H1 (cell line): ENCODE results near the gene RNF5. TPM values are rescaled to one million over a fixed set of nuclear protein-coding genes. Genes with fewer than 3 reads are reported as not detected.

Experiments
- CTCF ChIA-PET: fragments of 300-600 bp; sonication (Branson Sonifier 250); formaldehyde crosslinking; loops from one replicate; lab custom pipeline; 2021; ENCODE audit not compliant: partially characterized antibody; lab: Charles Lee
- POLR2A ChIA-PET: fragments of 300-600 bp; sonication (Branson Sonifier 250); formaldehyde crosslinking; loops from one replicate; lab custom pipeline; 2021; ENCODE audit warnings: inconsistent platforms; ENCODE audit not compliant: partially characterized antibody; lab: Charles Lee
- DNase-seq, 2 experiments: peaks; one replicate each; pipeline versions ENCODE4 v3.0.0 to v3.0.0-alpha.2; 2010 to 2022; ENCODE audit warnings: low spot score in 2 of 2, low read depth in 1 of 2, mixed read lengths in 1 of 2
- FAIRE-seq: peaks from 2 replicates; lab custom pipeline; 2011; peaks lifted over from hg19 to GRCh38; lab: Jason Lieb, UNC
- H2AFZ ChIP-seq: 2 replicates; pipeline ENCODE4 v1.8.1; 2012; ENCODE audit warnings: low read length, inconsistent platforms
- H2AK5ac ChIP-seq: 2 replicates; pipeline ENCODE4 v1.6.1; 2013; ENCODE audit warnings: low read depth, low read length
- H2BK120ac ChIP-seq: replicated peaks from 2 replicates; pipeline ENCODE3; 2013; ENCODE audit warnings: low read depth, low read length, inconsistent platforms
- H2BK12ac ChIP-seq: 2 replicates; pipeline ENCODE4 v1.6.1; 2013; ENCODE audit warnings: low read depth, low read length
- H2BK15ac ChIP-seq: 2 replicates; pipeline ENCODE4 v1.6.1; 2013; ENCODE audit warnings: low read length
- H2BK20ac ChIP-seq: 2 replicates; pipeline ENCODE4 v1.6.1; 2013; ENCODE audit warnings: low read length
- H2BK5ac ChIP-seq: 2 replicates; pipeline ENCODE4 v1.6.1; 2013; ENCODE audit warnings: low read depth, low read length
- H3K14ac ChIP-seq: 2 replicates; pipeline ENCODE4 v1.6.1; 2013; ENCODE audit warnings: inconsistent platforms; ENCODE audit not compliant: insufficient read length
- H3K18ac ChIP-seq: 2 replicates; pipeline ENCODE4 v1.6.1; 2013; ENCODE audit warnings: low read length; ENCODE audit errors: extremely low read depth
- H3K23ac ChIP-seq: 2 replicates; pipeline ENCODE4 v1.6.1; 2013; ENCODE audit warnings: inconsistent platforms; ENCODE audit not compliant: insufficient read length
- H3K23me2 ChIP-seq: 2 replicates; pipeline ENCODE4 v1.6.1; 2013; ENCODE audit warnings: low read depth, low read length
- H3K27ac ChIP-seq: 2 replicates; pipeline ENCODE4 v1.6.1; 2011; ENCODE audit warnings: low read depth, low read length, inconsistent platforms
- H3K27me3 ChIP-seq, 4 experiments: replicated peaks in 1 of 4; 1 replicate in 1 of 4; 2 replicates in 3 of 4; pipeline versions ENCODE4 v1.6.1 to v1.8.1; 2011 to 2013; ENCODE audit warnings: low read length in 3 of 4, mild to moderate bottlenecking in 3 of 4, inconsistent platforms in 2 of 4, mixed read lengths in 2 of 4, moderate library complexity in 1 of 4; ENCODE audit not compliant: control insufficient read depth in 3 of 4, insufficient read depth in 3 of 4; ENCODE audit errors: extremely low read depth in 1 of 4
- H3K36me3 ChIP-seq, 4 experiments: 2 replicates each; pipeline versions ENCODE4 v1.6.1 to v1.8.1; 2011 to 2013; ENCODE audit warnings: mild to moderate bottlenecking in 4 of 4, low read length in 3 of 4, moderate library complexity in 2 of 4, control low read depth in 1 of 4, inconsistent platforms in 1 of 4; ENCODE audit not compliant: insufficient read depth in 4 of 4, control insufficient read depth in 2 of 4
- H3K4ac ChIP-seq: replicated peaks from 2 replicates; pipeline ENCODE3; 2013; ENCODE audit warnings: low read length, low read depth, mixed read lengths, inconsistent platforms; ENCODE audit not compliant: insufficient read length
- H3K4me1 ChIP-seq, 4 experiments: replicated peaks in 1 of 4; 1 replicate in 1 of 4; 2 replicates in 3 of 4; pipeline versions ENCODE4 v1.6.1 to v1.8.1; 2011 to 2013; ENCODE audit warnings: low read length in 3 of 4, inconsistent platforms in 2 of 4, mixed read lengths in 1 of 4; ENCODE audit not compliant: insufficient read depth in 4 of 4, control insufficient read depth in 3 of 4
- H3K4me2 ChIP-seq, 2 experiments: 2 replicates each; pipeline versions ENCODE4 v1.6.1 to v1.8.1; 2011 to 2013; ENCODE audit warnings: low read depth in 2 of 2, low read length in 2 of 2, control low read depth in 1 of 2, inconsistent platforms in 1 of 2, mild to moderate bottlenecking in 1 of 2; ENCODE audit not compliant: insufficient read depth in 1 of 2
- H3K4me3 ChIP-seq, 4 experiments: fragments of 200-600, 300-600 bp in 1 of 4; sonication (generic), shearing (Covaris generic), sonication (Bioruptor Twin) in 1 of 4; 2 replicates each; pipeline versions ENCODE4 v1.5.1 to v1.8.1; 2011 to 2016; ENCODE audit warnings: low read length in 4 of 4, low read depth in 3 of 4, control low read depth in 2 of 4, inconsistent platforms in 2 of 4, mild to moderate bottlenecking in 2 of 4, mixed read lengths in 1 of 4, moderate library complexity in 1 of 4; ENCODE audit not compliant: insufficient read depth in 2 of 4; ENCODE audit errors: extremely low read depth in 1 of 4
- H3K56ac ChIP-seq: replicated peaks from 2 replicates; pipeline ENCODE3; 2013; ENCODE audit warnings: low read depth, mild to moderate bottlenecking, mixed read lengths, low read length, inconsistent platforms; ENCODE audit not compliant: insufficient read length
- H3K79me1 ChIP-seq: 2 replicates; pipeline ENCODE4 v1.6.1; 2013; ENCODE audit warnings: low read depth, low read length, control low read depth
- H3K79me2 ChIP-seq, 2 experiments: 2 replicates each; pipeline versions ENCODE4 v1.6.1 to v1.8.1; 2012 to 2013; ENCODE audit warnings: low read length in 2 of 2, mild to moderate bottlenecking in 2 of 2, inconsistent platforms in 1 of 2; ENCODE audit not compliant: insufficient read depth in 2 of 2, control insufficient read depth in 1 of 2
- H3K9ac ChIP-seq, 4 experiments: replicated peaks in 1 of 4; 1 replicate in 1 of 4; 2 replicates in 3 of 4; pipeline versions ENCODE4 v1.6.1 to v1.8.1; 2011 to 2013; ENCODE audit warnings: low read depth in 3 of 4, low read length in 3 of 4, control low read depth in 2 of 4, mild to moderate bottlenecking in 2 of 4, moderate library complexity in 2 of 4, inconsistent platforms in 1 of 4; ENCODE audit errors: extremely low read depth in 1 of 4
- H3K9me3 ChIP-seq, 2 experiments: 2 replicates each; pipeline versions ENCODE4 v1.6.1 to v1.8.1; 2012 to 2013; ENCODE audit warnings: mild to moderate bottlenecking in 2 of 2, moderate library complexity in 2 of 2, control low read depth in 1 of 2, inconsistent platforms in 1 of 2, low read depth in 1 of 2, low read length in 1 of 2, mixed read lengths in 1 of 2; ENCODE audit not compliant: insufficient read depth in 2 of 2
- H4K20me1 ChIP-seq, 2 experiments: replicated peaks in 1 of 2; 2 replicates each; pipeline versions ENCODE3 to v1.8.1; 2011 to 2013; ENCODE audit warnings: inconsistent platforms in 2 of 2, low read length in 2 of 2, mild to moderate bottlenecking in 1 of 2; ENCODE audit not compliant: insufficient read depth in 2 of 2, control insufficient read depth in 1 of 2
- H4K5ac ChIP-seq: 2 replicates; pipeline ENCODE4 v1.6.1; 2013; ENCODE audit warnings: low read length, low read depth, mixed read lengths, inconsistent platforms; ENCODE audit not compliant: insufficient read length
- H4K8ac ChIP-seq: 2 replicates; pipeline ENCODE4 v1.8.0; 2013; ENCODE audit warnings: mild to moderate bottlenecking, moderate library complexity, low read length, inconsistent platforms; ENCODE audit not compliant: insufficient read depth; ENCODE audit errors: extremely low read depth
- H4K91ac ChIP-seq: replicated peaks from 2 replicates; pipeline ENCODE3; 2013; ENCODE audit warnings: low read length, mixed read lengths, inconsistent platforms; ENCODE audit not compliant: insufficient read length
- ASH2L ChIP-seq: fragments of 200-600, 300-600 bp; sonication (generic); IDR thresholded peaks from one replicate; pipeline ENCODE4 v1.7.1; 2017; ENCODE audit warnings: low read length
- CBX5 ChIP-seq: fragments of 300-800, 300-1000 bp; sonication (generic); IDR thresholded peaks from 2 replicates; pipeline ENCODE4 v1.7.1; 2016; ENCODE audit warnings: antibody characterized with exemption, low read length, low read depth
- CEBPB ChIP-seq: IDR thresholded peaks from 2 replicates; pipeline ENCODE4 v1.6.1; 2012; ENCODE audit warnings: low read depth, low read length
- CHD2 ChIP-seq: IDR thresholded peaks from 2 replicates; pipeline ENCODE4 v1.6.1; 2012; ENCODE audit warnings: low read length, improper control_type of control experiment
- GTF2F1 ChIP-seq: IDR thresholded peaks from 2 replicates; pipeline ENCODE4 v1.6.1; 2012; ENCODE audit warnings: low read depth, low read length, improper control_type of control experiment, borderline replicate concordance
- KDM5A ChIP-seq: fragments of 200-600 bp; IDR thresholded peaks from 2 replicates; pipeline ENCODE4 v1.7.1; 2012; ENCODE audit warnings: mild to moderate bottlenecking, low read length, inconsistent platforms, mixed read lengths
- RXRA ChIP-seq: IDR thresholded peaks from 2 replicates; pipeline ENCODE4 v1.6.1; 2011; ENCODE audit warnings: low read depth, mild to moderate bottlenecking, low read length, moderate library complexity; ENCODE audit not compliant: insufficient read depth
- SIRT6 ChIP-seq: IDR thresholded peaks from one replicate; pipeline ENCODE4 v1.7.1; 2012; ENCODE audit warnings: low read length, inconsistent platforms
- SP4 ChIP-seq: IDR thresholded peaks from 2 replicates; pipeline ENCODE4 v1.6.1; 2012; ENCODE audit warnings: low read length, inconsistent platforms
- TBP ChIP-seq: IDR thresholded peaks from 2 replicates; pipeline ENCODE4 v1.6.1; 2011; ENCODE audit warnings: low read depth, low read length, improper control_type of control experiment
- ZNF274 ChIP-seq: IDR thresholded peaks from 2 replicates; pipeline ENCODE4 v1.7.0; 2012; ENCODE audit warnings: low read length, borderline replicate concordance; ENCODE audit errors: extremely low read depth
- WGBS, 2 experiments: shearing (Covaris generic) in 1 of 2; methylation state at CpG; one replicate each; pipeline versions ENCODE4 v1.1.6 to v1.1.7; 2013 to 2015; ENCODE audit warnings: low lambda C conversion rate in 2 of 2, mixed read lengths in 2 of 2, inconsistent platforms in 1 of 2, low coverage in 1 of 2, missing lambda C conversion rate in 1 of 2; ENCODE audit not compliant: insufficient replicate concordance in 2 of 2, insufficient coverage in 1 of 2, insufficient read length in 1 of 2; ENCODE audit errors: extremely low coverage in 1 of 2, missing lambda C conversion rate in 1 of 2; 5-methylcytosine and 5-hydroxymethylcytosine counted together
- polyA plus RNA-seq, 7 experiments: library from polyadenylated mRNA; depleted of rRNA in 3 of 7; stranded (reverse) in 5 of 7; unstranded in 2 of 7; fragments of >200 nt in 5 of 7; fragments of 200-250 nt in 2 of 7; gene quantifications; 1 replicate in 5 of 7; 2 replicates in 1 of 7; 4 replicates in 1 of 7; pipeline versions ENCODE4 v1.2.1 to v1.2.3, GENCODE V29; 2011 to 2013; ENCODE audit warnings: missing spikeins in 2 of 7, mixed read lengths in 2 of 7
- total RNA-seq: library from RNA; stranded (reverse); fragmentation: NEBNext Ultra II Directional; extraction: Animal tissue kit (Norgen Biotek cat#: 25700); gene quantifications from 2 replicates; pipeline ENCODE4 v1.2.1, GENCODE V29; 2021
- TF ChIP-seq, protein P1 (sequence below): IDR thresholded peaks from 2 replicates; pipeline ENCODE4 v1.6.1; 2012; ENCODE audit warnings: inconsistent platforms
- TF ChIP-seq, protein P2 (sequence below): IDR thresholded peaks from 2 replicates; pipeline ENCODE4 v1.6.1; 2011; ENCODE audit warnings: low read depth, mild to moderate bottlenecking, low read length; ENCODE audit not compliant: insufficient read depth

The RNF5 gene
- total and polyA plus RNA-seq, 2 of the 8 experiments (the other 6 are each of a cell fraction or from before 2014, with no cell fraction given) = 90.0 to 158 TPM

DNA sequence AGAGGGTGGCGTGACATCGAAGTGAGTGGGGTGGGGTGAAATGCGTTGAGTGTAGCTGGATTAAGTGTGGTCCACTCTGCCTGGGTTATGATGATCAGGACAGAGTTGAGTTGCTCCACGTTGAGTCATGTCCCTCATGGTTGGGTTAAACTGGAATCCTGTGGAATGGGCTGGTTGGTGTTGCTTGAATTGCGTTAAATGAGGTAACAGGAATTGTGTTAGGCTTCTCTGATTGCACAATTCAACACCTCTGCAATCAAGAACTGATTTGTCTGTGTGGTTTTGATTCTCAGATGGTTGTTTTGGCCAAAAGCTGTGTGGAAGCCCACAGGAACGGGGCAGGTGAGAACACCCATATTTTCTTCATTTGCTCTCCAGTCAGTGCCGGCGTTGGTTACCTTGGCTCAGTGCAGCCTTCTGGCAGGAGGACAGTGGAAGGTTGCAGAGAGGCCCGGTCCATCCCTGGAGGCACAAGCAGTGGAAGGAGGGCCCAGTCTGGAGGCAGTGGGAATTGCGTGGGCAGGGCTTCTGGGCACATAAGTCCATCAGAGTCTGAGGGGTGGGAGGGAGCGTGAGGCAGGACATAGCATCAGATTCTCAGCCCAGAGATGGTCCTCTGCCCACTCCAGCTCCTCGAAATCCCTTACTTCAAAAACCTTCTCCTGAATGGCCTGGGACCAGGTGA is 34.0 kb downstream of the RNF5 start:
- 91% methylated on average over 12 of the region's 12 CpGs; no CpG with 5 or more reads in 1 of the 2 experiments for WGBS, 2 experiments
- Histone ChIP-seq H3K4ac (no peak overlapping the region), H3K9ac (no peak overlapping the region; a peak in 1 of 7 replicates), H3K56ac (no peak overlapping the region), H2BK5ac (no peak overlapping the region), H3K4me2 (no peak overlapping the region), H4K20me1 (no peaks in the 10 kb centered on the region), H4K8ac (0 out of 2 replicates have a peak overlapping the region, but pooled peaks have one; percentile 63), H3K27ac (no peak overlapping the region), H3K27me3 (no peaks in the 10 kb centered on the region), H4K91ac (no peak overlapping the region), H3K14ac (no peak overlapping the region), H3K18ac (no peak overlapping the region), H3K9me3 (no peaks in the 10 kb centered on the region), H2AFZ (no peak overlapping the region), H2BK120ac (no peak overlapping the region), H2BK12ac (no peak overlapping the region), H2AK5ac (no peak overlapping the region), H3K4me3 (no peak overlapping the region), H3K4me1 (no peaks in the 10 kb centered on the region), H3K79me2 (no peaks in the 10 kb centered on the region), H2BK15ac (no peak overlapping the region), H4K5ac (no peak overlapping the region), H3K23ac (no peak overlapping the region), H3K79me1 (no peaks in the 10 kb centered on the region; the same call in 1 of the 2 replicates), H3K36me3 (no peaks in the 10 kb centered on the region), H2BK20ac (no peak overlapping the region), H3K23me2 (no peaks in the 10 kb centered on the region; the same call in 1 of the 2 replicates)
- no peak for DNase-seq
- POLR2A ChIA-PET = interaction anchor here (1.2 kb wide), 1 partner anchor 9 kb away, joined by 3 read pairs; no protein-coding TSS in a partner anchor
- CTCF ChIA-PET = no interaction called here
- FAIRE-seq = no peak
- TF ChIP-seq GTF2F1 (no peak), CBX5 (no peak), TBP (no peak), CHD2 (no peak), SP4 (no peak), ZNF274 (no peak), RXRA (no peak), ASH2L (no peak), KDM5A (no peak), CEBPB (no peak), SIRT6 (no peak)
- TF ChIP-seq, protein P1, sequence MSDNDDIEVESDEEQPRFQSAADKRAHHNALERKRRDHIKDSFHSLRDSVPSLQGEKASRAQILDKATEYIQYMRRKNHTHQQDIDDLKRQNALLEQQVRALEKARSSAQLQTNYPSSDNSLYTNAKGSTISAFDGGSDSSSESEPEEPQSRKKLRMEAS = no peak
- TF ChIP-seq, protein P2, sequence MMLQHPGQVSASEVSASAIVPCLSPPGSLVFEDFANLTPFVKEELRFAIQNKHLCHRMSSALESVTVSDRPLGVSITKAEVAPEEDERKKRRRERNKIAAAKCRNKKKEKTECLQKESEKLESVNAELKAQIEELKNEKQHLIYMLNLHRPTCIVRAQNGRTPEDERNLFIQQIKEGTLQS = no peak
